ENCODE data around the gene SIRT3. TPM values are rescaled to one million over a fixed set of nuclear protein-coding genes. Genes with fewer than 3 reads are reported as not detected.
A peak's percentile ranks its signal among the peaks of the same experiment; 100 is the strongest.
"Not testable (repeated sequence)": the region's sequence is repeated elsewhere in the genome, so short reads cannot be mapped to it uniquely, and the experiment has no call there.

Gene SIRT3
- polyA plus RNA-seq, 6 donors from 2014 or later: 1.4 to 14.2 (median 8.8) TPM

DNA sequence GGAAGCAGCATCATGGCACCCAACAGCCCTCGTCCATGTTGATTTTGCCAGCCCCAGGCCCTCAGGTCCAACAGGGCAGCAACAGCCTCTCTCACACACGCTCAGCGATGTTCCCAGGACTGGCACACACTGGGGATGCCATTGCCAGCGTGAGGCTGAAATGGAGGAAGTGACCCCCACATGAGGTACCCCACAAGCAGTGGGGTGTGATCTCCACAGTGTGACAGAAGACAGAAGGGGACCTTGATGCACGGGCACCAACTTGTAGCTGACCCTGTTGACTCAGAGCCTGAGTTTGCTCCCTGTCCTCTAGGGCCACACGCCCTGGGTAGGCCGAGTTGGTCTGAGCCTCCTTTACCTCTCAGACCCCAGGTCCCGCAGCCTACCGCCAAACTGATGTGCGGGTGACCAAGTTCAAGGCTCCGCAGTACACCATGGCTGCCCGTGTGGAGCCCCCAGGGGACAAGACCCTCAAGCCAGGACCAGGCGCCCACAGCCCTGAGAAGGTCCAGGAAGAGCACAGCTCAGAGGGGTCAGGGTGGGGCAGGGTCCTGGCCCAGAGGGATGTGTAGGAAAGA lies 37.0 kb downstream of the SIRT3 start:
- peaks cover 0 to 9% of the 10 kb centered on the region in 2 donors for H3K36me3 Mint-ChIP-seq
- no peak for DNase-seq
- no peaks in the 10 kb centered on the region for H3K9me3 Mint-ChIP-seq
- H3K27ac Mint-ChIP-seq: no peak overlapping the region
- H3K4me3 Mint-ChIP-seq: no peak overlapping the region
- ATAC-seq (ENCODE audit: low read depth in 2 of 2): no peak
- H3K27me3 Mint-ChIP-seq: no peaks in the 10 kb centered on the region
- peaks cover 21 to 33% (median 26%) of the 10 kb centered on the region in 3 donors for H3K4me1 Mint-ChIP-seq

DNA sequence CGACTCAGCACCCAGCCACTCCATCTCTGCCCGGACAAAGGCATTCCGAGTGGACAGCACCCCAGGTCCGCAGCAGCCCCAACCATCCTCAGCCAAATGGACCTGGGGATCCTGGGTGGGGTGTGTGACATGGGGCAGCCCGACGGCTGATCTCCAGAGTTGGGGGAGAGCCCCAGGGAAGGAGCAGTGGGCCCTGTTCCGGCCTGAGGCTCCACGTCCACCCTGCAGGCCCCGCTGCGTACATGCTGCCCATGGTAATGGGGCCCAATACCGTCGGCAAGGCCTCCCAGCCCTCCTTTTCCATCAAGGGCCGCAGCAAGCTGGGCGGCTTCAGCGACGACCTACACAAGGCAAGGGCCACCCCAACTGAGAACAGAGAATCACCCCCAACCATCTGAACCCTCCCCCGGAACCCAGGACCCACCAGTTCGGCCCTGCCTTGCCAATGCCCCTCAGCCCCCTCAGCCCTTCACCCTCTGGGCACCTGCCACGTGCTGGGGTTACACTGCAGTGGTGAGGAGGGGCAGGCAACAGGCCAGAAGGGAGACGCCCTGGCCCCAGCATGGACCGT lies 37.8 kb downstream of the SIRT3 start:
- peak overlapping the region in 1 of 6 donors; percentile 86 for H3K27ac Mint-ChIP-seq
- no peak overlapping the region for H3K4me3 Mint-ChIP-seq
- no peak for ATAC-seq (ENCODE audit: low read depth in 2 of 2)
- H3K4me1 Mint-ChIP-seq: peaks cover 13 to 25% (median 19%) of the 10 kb centered on the region in 3 donors
- DNase-seq: no peak
- no peaks in the 10 kb centered on the region for H3K9me3 Mint-ChIP-seq
- H3K36me3 Mint-ChIP-seq: peaks cover 0 to 2% of the 10 kb centered on the region in 2 donors
- H3K27me3 Mint-ChIP-seq: no peaks in the 10 kb centered on the region

DNA sequence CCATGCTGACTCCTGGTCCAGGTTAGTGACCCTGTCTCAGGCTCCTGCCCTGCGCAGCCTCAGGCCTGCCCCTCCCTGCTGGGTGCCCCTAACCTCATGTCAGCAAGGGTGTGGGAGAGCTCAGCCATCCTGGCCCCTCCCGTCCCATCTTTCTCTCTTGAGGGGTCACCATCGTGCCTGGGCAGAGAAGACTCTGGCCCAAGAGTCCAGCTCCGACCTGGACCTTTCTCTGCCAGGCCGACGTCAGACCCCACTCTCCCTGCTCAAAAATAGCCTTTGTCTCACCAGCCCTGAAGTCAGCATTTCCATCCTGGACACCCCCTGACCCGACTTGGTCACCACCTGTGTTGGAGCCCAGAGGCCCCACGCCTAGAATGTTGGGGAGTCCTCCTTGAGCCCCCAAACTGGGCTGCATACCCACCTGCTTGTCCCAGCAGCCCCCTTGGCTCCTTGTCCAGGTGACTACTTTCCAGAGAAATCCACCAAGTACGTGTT lies 38.4 kb downstream of the SIRT3 start:
- Mint-ChIP-seq H3K9me3 (no peaks in the 10 kb centered on the region), H3K27ac (no peak overlapping the region), H3K4me1 (peaks cover 8 to 20% (median 15%) of the 10 kb centered on the region in 3 donors), H3K4me3 (no peak overlapping the region), H3K36me3 (no peaks in the 10 kb centered on the region), H3K27me3 (no peaks in the 10 kb centered on the region)
- DNase-seq (no peak), ATAC-seq (ENCODE audit: low read depth in 2 of 2) (no peak)

DNA sequence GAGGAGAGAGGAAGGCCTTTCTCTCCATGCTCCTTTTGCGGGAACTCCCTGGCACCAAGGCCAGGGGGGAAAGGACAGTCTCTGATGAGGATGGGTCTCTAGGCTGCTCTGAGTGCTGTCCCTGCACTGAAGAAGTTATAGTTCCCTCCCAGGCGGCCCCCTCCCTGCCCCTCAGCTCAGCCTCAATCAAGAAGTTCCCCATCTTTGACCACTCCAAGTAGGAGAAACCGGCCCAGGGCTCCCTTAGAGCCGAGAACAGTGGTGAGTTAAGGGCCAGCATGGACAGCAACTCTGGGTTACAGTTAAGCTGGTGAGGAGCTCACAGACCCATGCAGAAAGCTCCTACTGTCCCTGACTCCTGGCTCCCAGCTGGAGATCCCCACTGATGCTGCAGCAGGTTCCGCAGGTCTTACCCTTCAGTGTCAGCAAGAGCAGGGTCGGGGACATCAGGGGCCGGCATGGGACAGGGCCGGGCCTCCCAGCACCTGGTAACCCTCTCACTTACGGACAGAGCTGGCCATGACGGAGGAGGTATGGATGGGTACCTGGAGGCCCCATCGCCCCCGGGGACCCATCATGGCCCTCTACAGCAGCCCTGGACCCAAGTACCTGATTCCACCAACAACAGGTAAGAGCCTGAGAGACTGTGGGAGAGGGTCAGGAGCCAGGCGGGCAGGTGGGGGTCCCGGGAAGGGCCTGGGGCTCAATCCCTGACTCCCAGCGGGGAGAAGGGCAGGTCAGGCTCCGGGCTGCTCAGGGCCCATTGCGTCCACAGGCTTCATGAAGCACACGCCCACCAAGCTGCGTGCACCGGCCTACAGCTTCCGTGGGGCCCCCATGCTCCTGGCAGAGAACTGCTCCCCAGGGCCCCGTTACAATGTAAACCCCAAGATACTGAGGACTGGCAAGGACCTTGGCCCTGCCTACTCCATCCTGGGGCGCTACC lies 39.1 kb downstream of the SIRT3 start:
- ATAC-seq (ENCODE audit: low read depth in 2 of 2) (no peak), DNase-seq (no peak)
- Mint-ChIP-seq H3K4me3 (no peak overlapping the region), H3K27ac (no peak overlapping the region), H3K27me3 (no peaks in the 10 kb centered on the region), H3K4me1 (peaks cover 3 to 13% (median 8%) of the 10 kb centered on the region in 3 donors), H3K36me3 (no peaks in the 10 kb centered on the region), H3K9me3 (no peaks in the 10 kb centered on the region)

DNA sequence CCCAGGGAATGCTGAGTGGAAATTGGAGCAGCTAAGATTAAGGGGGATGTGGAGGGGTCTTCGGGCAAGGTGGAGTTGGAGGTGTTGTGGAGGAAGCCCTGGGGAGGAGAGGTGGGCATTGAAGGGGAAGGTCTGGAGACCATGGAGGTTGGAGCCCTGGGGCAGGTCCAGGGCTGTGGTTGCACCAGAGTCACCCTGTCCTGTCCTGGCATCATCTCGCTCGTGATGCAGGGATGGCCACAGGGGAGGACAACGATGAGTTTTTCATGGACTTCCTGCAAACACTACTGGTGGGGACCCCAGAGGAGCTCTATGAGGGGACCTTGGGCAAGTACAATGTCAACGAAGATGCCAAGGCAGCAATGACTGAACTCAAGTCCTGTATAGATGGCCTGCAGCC lies 42.7 kb downstream of the SIRT3 start:
- H3K27ac Mint-ChIP-seq; DNase-seq; H3K27me3 Mint-ChIP-seq; H3K36me3 Mint-ChIP-seq; ATAC-seq (ENCODE audit: low read depth in 2 of 2); H3K4me1 Mint-ChIP-seq; H3K9me3 Mint-ChIP-seq; H3K4me3 Mint-ChIP-seq: not testable (repeated sequence)

DNA sequence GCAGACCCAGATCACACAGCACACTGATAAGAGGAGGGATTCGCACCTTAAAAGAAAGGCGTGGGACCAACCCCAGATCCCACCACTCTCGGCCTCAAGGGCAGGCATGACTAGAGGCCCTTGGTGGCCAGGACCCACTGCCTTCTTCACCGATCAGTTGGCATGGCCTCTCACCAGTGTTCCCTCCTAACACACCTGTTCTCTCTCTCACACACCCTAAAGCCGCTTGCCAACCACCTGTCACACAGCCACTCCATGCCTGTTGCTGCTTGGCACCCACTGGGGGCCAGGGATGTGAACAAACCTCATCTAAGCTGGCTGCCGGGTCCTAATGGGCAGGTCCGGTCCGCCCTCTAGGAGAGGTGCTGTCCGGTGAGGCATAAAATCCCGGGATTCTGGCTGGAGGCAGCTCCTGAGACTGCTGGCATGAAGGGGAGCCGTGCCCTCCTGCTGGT lies 43.4 kb downstream of the SIRT3 start, which contains the start of gene SCGB1C1:
Gene SCGB1C1 (plus strand): TSS at position 405 of the 455 bp plus-strand sequence. CDS start 22 bp downstream, at position 427.
- H3K27ac Mint-ChIP-seq: peak within 1 kb of the TSS in 1 of 6 donors; percentile 85
- DNase-seq; H3K27me3 Mint-ChIP-seq; ATAC-seq (ENCODE audit: low read depth in 2 of 2); H3K4me3 Mint-ChIP-seq; H3K4me1 Mint-ChIP-seq; H3K9me3 Mint-ChIP-seq; H3K36me3 Mint-ChIP-seq: not testable (repeated sequence)

DNA sequence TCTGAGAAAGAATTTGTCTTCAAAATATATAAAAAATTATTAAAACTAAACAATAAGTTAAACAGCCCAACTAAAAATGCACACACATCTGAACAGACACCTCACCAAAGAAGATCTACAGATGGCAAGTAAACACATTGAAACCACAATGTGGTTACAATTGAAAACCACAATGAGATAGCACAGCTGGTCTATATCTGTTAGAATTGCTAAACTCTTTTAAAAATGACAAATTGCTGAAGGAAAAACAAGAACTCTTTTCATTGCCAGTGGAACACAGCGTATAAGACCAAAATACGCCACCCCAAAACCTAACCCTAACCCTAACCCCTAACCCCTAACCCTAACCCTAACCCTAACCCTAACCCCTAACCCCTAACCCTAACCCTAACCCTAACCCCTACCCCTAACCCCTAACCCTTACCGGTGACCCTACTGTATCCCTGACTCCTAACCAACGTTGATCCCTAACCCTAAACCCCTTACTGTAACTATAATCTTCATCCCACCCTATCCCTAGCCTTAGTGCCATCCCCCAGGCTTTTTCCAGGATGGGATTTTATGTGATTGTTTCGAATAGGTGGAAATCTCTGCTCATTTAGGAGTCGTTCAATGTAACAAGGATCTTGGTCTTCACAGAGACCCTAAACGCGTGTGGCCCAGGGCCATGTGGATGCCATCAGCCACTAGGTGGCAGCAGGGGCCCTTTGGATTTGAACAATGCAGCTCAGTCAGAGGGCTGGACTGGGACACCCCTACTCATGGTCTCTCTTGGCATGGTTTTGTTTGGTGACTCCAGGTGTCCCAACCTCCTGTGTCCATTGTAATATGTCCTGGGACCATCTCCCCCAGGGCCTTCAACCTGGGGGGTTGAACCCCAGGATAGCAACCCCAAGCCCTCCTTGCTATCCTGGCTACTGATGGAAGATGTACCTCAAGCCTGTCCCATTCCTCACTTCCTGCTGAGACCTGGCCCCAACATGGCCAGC lies 44.4 kb downstream of the SIRT3 start:
- not testable (repeated sequence) for H3K4me1 Mint-ChIP-seq, H3K4me3 Mint-ChIP-seq, H3K27me3 Mint-ChIP-seq, H3K9me3 Mint-ChIP-seq, H3K36me3 Mint-ChIP-seq
- ATAC-seq (ENCODE audit: low read depth in 2 of 2) (peak; percentile 78 to 86), DNase-seq (peak; percentile 32)
- H3K27ac Mint-ChIP-seq: peak overlapping the region in 1 of 6 donors; percentile 85

DNA sequence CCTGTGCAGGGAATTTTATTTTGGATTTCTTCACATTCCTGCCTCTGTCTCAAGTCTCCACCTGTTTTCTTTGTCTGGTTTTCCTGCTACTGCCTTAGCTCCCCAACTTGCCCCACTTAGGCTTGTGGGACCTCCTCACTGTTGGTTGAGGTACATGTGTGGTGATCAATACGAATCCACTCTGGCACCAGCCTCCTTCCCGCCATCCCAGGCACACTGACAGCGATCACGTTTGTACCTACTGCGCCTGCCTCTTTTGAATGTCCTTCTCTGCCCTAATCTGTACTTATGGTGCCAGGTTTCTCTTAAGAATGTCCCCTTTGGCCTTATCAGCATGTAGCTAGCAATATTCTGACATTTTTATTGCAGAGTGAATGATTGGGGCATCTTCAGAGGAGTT lies 45.6 kb downstream of the SIRT3 start:
- H3K9me3 Mint-ChIP-seq; H3K36me3 Mint-ChIP-seq; H3K4me3 Mint-ChIP-seq; ATAC-seq (ENCODE audit: low read depth in 2 of 2); H3K27me3 Mint-ChIP-seq; DNase-seq; H3K4me1 Mint-ChIP-seq: not testable (repeated sequence)
- H3K27ac Mint-ChIP-seq: peak overlapping the region in 1 of 6 donors; percentile 69

DNA sequence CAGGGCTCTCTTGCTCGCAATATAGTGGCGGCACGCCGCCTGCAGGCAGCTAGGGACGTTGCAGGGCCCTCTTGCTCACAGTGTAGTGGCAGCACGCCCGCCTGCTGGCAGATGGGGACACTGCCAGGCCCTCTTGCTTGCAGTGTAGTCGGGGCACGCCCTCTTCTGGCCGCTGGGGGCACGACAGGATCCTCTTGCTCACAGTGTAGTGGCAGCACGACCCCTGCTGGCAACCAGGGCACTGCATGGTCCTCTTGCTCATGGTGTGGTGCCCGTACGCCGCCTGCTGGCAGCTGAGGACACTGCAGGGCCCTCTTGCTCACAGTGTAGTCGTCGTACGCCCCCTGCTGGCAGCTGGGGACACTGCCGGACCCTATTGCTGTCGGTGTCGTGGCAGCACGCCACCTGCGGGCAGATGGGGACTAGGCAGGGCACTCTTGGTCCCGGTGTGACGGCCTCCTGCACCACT lies 46.3 kb downstream of the SIRT3 start:
- peak; percentile 56 to 60 for ATAC-seq (ENCODE audit: low read depth in 2 of 2)
- H3K27ac Mint-ChIP-seq, DNase-seq: not testable (repeated sequence)

DNA sequence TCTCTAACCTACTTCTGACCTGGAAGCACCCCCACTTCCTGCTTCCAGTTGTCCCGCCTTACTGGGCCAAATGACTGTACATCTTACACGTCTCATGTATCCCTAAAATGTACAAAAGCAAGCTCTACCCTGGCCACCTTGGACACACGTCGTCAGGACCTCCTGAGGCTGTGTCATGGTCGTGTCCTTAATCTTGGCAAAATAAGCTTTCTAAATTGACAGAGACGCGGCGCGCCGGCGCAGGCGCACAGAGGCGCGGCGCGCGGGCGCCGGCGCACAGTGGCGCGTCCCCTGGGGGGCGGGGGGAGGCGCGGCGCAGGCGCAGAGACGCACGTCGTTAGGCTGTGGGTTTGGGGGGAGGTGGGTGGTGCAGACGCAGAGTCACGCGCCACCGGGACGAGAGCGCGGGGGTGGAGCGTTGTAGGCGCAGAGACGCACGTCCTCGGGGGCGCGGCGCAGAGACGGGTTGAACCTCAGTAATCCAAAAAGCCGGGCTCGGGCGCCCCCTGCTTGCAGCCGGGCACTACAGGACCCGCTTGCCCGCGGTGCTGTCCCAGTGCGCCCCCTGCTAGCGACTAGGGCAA lies 46.9 kb downstream of the SIRT3 start:
- H3K27ac Mint-ChIP-seq, H3K27me3 Mint-ChIP-seq, DNase-seq, H3K4me1 Mint-ChIP-seq, H3K9me3 Mint-ChIP-seq, H3K36me3 Mint-ChIP-seq, H3K4me3 Mint-ChIP-seq: not testable (repeated sequence)
- peak in 1 of 2 donors; percentile 7 for ATAC-seq (ENCODE audit: low read depth in 2 of 2)

More for the DNA sequence above, 46.3 kb downstream of the SIRT3 start:
- not testable (repeated sequence) for H3K27me3 Mint-ChIP-seq, H3K4me3 Mint-ChIP-seq, H3K4me1 Mint-ChIP-seq, H3K36me3 Mint-ChIP-seq, H3K9me3 Mint-ChIP-seq

DNA sequence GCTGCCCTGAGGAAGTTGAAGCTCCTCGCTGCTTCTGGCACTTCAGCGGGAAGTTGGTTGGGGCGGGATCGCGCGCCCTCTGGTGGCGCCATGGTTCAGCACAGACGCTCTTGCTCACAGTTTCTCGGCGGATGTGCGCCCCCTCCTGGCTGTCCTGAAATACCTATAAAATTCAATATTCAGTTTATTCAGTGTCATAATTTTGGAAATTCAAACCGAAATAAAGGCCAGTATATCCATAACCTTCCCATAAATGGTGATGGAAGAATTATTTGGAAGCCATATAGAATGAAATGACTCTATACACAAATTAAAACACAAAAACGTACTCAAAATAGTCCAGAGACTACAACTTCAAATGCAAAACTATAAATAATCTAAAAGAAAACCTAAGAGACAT lies 55.9 kb downstream of the SIRT3 start:
- DNase-seq; H3K4me1 Mint-ChIP-seq; ATAC-seq (ENCODE audit: low read depth in 2 of 2); H3K27ac Mint-ChIP-seq; H3K4me3 Mint-ChIP-seq; H3K9me3 Mint-ChIP-seq; H3K36me3 Mint-ChIP-seq; H3K27me3 Mint-ChIP-seq: not testable (repeated sequence)

Measured in naive B cell (primary cell).